Esophagus muscularis mucosa (tissue), 4 donors: ENCODE data around the gene SPINT1. TPM values are rescaled to one million over a fixed set of nuclear protein-coding genes. Genes with fewer than 3 reads are reported as not detected.
A peak's percentile ranks its signal among the peaks of the same experiment; 100 is the strongest.

Experiments used
- DNase-seq: peaks from one replicate; pipeline ENCODE4 v3.0.0-alpha.2; 2017; ENCODE audit errors: extremely low spot score
- H3K27ac ChIP-seq, 4 donors: fragments of 200-600 bp; sonication (generic); replicated peaks in 1 of 4; 1 replicate in 3 of 4; 2 replicates in 1 of 4; pipeline ENCODE4 v1.5.1; 2016 to 2019; ENCODE audit warnings: mild to moderate bottlenecking in 1 of 4
- H3K27me3 ChIP-seq, 4 donors: fragments of 200-600 bp; sonication (generic); one replicate each; pipeline versions ENCODE4 v1.5.1 to v1.6.0; 2016 to 2019
- H3K36me3 ChIP-seq, 4 donors: fragments of 200-600 bp; sonication (generic); one replicate each; pipeline ENCODE4 v1.5.1; 2016 to 2019
- H3K4me1 ChIP-seq, 4 donors: fragments of 200-600 bp; sonication (generic); one replicate each; pipeline ENCODE4 v1.5.1; 2016 to 2019
- H3K4me3 ChIP-seq, 4 donors: fragments of 200-600 bp; sonication (generic); 1 replicate in 2 of 4; 2 replicates in 2 of 4; pipeline ENCODE4 v1.5.1; 2016 to 2019; ENCODE audit warnings: mild to moderate bottlenecking in 4 of 4, moderate library complexity in 1 of 4
- H3K9me3 ChIP-seq, 4 donors: fragments of 200-600 bp; sonication (generic); 1 replicate in 3 of 4; 2 replicates in 1 of 4; pipeline ENCODE4 v1.5.1; 2016 to 2019
- CTCF ChIP-seq, 3 experiments: fragments of 200-600 bp in 2 of 3; fragments of 450-650 bp in 1 of 3; sonication (generic) in 2 of 3; IDR thresholded peaks; one replicate each; pipeline ENCODE4 v1.5.1; 2017 to 2019; ENCODE audit warnings: antibody characterized with exemption in 3 of 3, mild to moderate bottlenecking in 2 of 3, moderate library complexity in 1 of 3
- EP300 ChIP-seq: sonication (generic); formaldehyde crosslinking; IDR thresholded peaks from one replicate; pipeline ENCODE4 v1.6.1; 2017; ENCODE audit warnings: antibody characterized with exemption
- POLR2A ChIP-seq: fragments of 450-650 bp; IDR thresholded peaks from one replicate; pipeline ENCODE4 v1.6.1; 2017; ENCODE audit warnings: antibody characterized with exemption, moderate library complexity, mild to moderate bottlenecking, low read depth
- POLR2AphosphoS5 ChIP-seq, 2 donors: sonication (generic); formaldehyde crosslinking; IDR thresholded peaks; one replicate each; pipeline ENCODE4 v1.6.1; 2017; ENCODE audit warnings: antibody characterized with exemption in 2 of 2
- WGBS: methylation state at CpG from one replicate; pipeline ENCODE4 v1.1.5; 2018; 5-methylcytosine and 5-hydroxymethylcytosine counted together
- intact Hi-C: fragments of 100-400 bp; cut with DNase I; formaldehyde crosslinking; loops from one replicate; pipeline ENCODE4 v1.15.1; 2023
- total RNA-seq, 4 donors: library from RNA; depleted of rRNA; stranded (reverse); fragments of >200 nt; gene quantifications; one replicate each; pipeline versions ENCODE4 v1.1.0 to v1.2.1, GENCODE V29; 2016

The SPINT1 gene
- total RNA-seq, 4 donors from 2014 or later: 0.99 to 2.8 (median 1.8) TPM

DNA sequence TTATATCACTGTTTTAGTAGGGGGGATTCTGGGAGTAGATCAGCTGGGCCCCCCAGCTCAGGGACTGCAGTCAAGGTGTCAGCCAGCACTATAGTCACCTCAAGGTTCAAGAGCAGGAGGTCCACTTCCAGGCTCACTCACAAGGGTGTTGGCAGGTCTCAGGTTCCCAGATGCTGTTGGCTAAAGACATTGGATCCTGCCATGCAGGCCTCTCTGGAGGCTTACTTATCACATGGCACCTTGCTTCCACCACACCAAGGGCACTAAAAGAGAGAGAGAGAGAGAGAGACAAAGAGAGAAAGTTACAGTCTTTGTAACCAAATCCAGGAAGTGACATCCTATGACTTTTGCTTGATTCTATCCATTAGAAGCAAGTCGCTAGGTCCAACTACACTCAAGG is 7.8 kb upstream of the SPINT1 start:
- 95% methylated on average over 1 of the region's 1 CpG for WGBS
- no peak for DNase-seq
- TF ChIP-seq POLR2A (no peak), CTCF (IDR thresholded peaks at IDR 0.05) (no peak), POLR2AphosphoS5 (IDR thresholded peaks at IDR 0.05) (no peak), EP300 (no peak)
- H3K9me3 ChIP-seq: no peaks in the 10 kb centered on the region
- no peaks in the 10 kb centered on the region for H3K4me1 ChIP-seq
- intact Hi-C loops: no loop called here
- no peaks in the 10 kb centered on the region for H3K36me3 ChIP-seq
- no peak overlapping the region for H3K4me3 ChIP-seq
- H3K27ac ChIP-seq: no peak overlapping the region
- H3K27me3 ChIP-seq: no peaks in the 10 kb centered on the region

GRCh38 chr15:40838756-40839155 is 5.1 kb upstream of the SPINT1 start:
- H3K9me3 ChIP-seq: no peaks in the 10 kb centered on the region
- TF ChIP-seq POLR2A: no peak
- no peak for TF ChIP-seq EP300
- no peak for TF ChIP-seq CTCF (IDR thresholded peaks at IDR 0.05)
- no peak for TF ChIP-seq POLR2AphosphoS5 (IDR thresholded peaks at IDR 0.05)
- no peak overlapping the region for H3K4me3 ChIP-seq
- H3K36me3 ChIP-seq: no peaks in the 10 kb centered on the region
- peaks cover 0 to 18% (median 3%) of the 10 kb centered on the region in 4 donors for H3K27me3 ChIP-seq
- peaks cover 4 to 6% (median 5%) of the 10 kb centered on the region in 4 donors for H3K4me1 ChIP-seq
- intact Hi-C loops: no loop called here
- 83% methylated on average over 5 of the region's 5 CpGs for WGBS
- no peak overlapping the region for H3K27ac ChIP-seq
- no peak for DNase-seq

GRCh38 chr15:40841741-40842140 is 2.1 kb upstream of the SPINT1 start:
- DNase-seq: no peak
- H3K4me1 ChIP-seq: peaks cover 16 to 22% (median 20%) of the 10 kb centered on the region in 4 donors
- H3K4me3 ChIP-seq: no peak overlapping the region
- H3K27ac ChIP-seq: no peak overlapping the region
- no peaks in the 10 kb centered on the region for H3K9me3 ChIP-seq
- no peaks in the 10 kb centered on the region for H3K36me3 ChIP-seq
- H3K27me3 ChIP-seq: peaks cover 0 to 48% (median 23%) of the 10 kb centered on the region in 4 donors
- intact Hi-C loops: no loop called here
- TF ChIP-seq POLR2AphosphoS5 (IDR thresholded peaks at IDR 0.05) (no peak), EP300 (no peak), CTCF (IDR thresholded peaks at IDR 0.05) (no peak), POLR2A (no peak)
- 91% methylated on average over 2 of the region's 2 CpGs for WGBS

DNA sequence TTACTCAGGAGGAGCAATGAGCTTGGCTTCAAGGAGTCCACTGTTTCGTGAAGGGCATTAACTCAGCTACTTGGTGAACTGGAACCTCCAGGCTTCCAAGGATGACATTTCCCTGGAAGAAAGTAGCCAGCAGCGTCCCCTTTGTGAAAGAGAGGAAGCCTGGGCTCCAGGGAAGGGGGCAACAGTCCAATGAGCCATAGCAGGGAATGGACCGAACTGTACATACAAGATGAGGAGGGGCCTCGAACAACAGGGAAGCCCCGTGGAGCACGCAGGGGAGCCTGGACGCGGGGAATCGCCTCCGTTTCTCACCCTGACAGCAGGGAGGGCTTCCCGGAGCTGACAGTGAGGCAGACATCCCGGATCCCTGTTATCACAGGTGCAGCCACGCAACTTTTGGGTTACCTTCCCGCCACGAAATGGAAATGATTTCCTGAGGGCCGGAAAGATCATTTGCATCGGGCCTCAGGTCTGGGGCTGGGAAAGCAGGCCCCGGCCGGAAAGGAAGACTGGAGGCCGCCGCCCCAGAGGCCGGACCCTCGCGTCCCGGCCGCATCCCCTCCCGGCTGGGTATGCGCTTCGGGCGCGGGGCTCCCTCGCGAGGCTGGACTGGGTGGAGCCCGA is 475 bp upstream of the SPINT1 start:
- no peak overlapping the region for H3K27ac ChIP-seq
- intact Hi-C loops: no loop called here
- H3K36me3 ChIP-seq: no peaks in the 10 kb centered on the region
- no peaks in the 10 kb centered on the region for H3K9me3 ChIP-seq
- TF ChIP-seq POLR2AphosphoS5 (IDR thresholded peaks at IDR 0.05): no peak
- no peak for DNase-seq
- peaks cover 16 to 23% (median 20%) of the 10 kb centered on the region in 4 donors for H3K4me1 ChIP-seq
- peak overlapping the region; percentile 50 to 64 (median 52) for H3K4me3 ChIP-seq
- WGBS: 38% methylated on average over 7 of the region's 34 CpGs
- peaks cover 0 to 56% (median 23%) of the 10 kb centered on the region in 4 donors for H3K27me3 ChIP-seq

- WGBS: 5% methylated on average over 8 of the region's 28 CpGs
- intact Hi-C loops: no loop called here
- peaks cover 16 to 23% (median 20%) of the 10 kb centered on the region in 4 donors for H3K4me1 ChIP-seq
- TF ChIP-seq EP300 (no peak), POLR2A (no peak), CTCF (IDR thresholded peaks at IDR 0.05) (no peak), POLR2AphosphoS5 (IDR thresholded peaks at IDR 0.05) (no peak)
- no peak for DNase-seq
- H3K4me3 ChIP-seq: peak overlapping the region; percentile 50 to 64 (median 52)
- no peaks in the 10 kb centered on the region for H3K36me3 ChIP-seq
- H3K9me3 ChIP-seq: no peaks in the 10 kb centered on the region
- peaks cover 0 to 56% (median 23%) of the 10 kb centered on the region in 4 donors for H3K27me3 ChIP-seq
- H3K27ac ChIP-seq: no peak overlapping the region
Observed at GRCh38 chr15:40844696-40845030, 815 bp downstream of the SPINT1 start.
